GM08714 (cell line): ENCODE data around the gene SYNGR3.

Experiments
- H3K4me3 ChIP-seq: fragments of 200-500 bp; sonication (Bioruptor generic); 2 replicates; pipeline ENCODE4 v1.5.1; 2014; ENCODE audit warnings: mild to moderate bottlenecking, low read length, inconsistent platforms
- ZNF274 ChIP-seq: IDR thresholded peaks from 2 replicates; pipeline ENCODE4 v1.6.1; 2012; ENCODE audit warnings: mild to moderate bottlenecking, low read depth, low read length

SYNGR3 gene

DNA sequence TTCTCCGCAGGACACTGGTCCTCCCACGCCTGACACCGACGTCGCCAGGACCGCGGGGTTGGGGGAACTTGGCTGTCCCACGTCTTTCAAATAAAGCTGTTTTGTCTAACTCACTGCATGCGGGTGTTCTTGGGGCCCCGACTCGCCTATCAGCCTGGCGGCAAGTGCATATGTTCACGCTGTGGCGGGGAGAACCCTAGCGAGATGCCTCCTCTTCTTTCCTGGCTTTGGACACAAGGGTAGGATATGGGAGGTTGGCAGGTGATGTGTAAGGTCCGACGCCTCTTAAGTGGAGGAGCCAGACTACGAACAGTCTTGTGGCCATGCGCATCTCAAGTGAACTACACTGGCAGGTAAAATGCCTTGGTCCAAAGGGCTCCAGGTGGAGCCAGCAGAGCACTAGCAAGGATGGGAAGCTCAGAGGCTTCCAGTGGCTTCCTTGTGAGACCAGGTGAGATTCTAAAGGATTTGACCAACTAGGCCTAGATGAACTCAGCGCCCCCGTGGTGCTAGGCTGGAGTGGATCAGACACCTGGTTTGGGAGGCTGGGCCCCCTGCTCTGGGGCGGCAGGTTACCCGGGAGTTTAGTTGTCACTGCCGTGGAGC is 24.3 kb upstream of the SYNGR3 start:
- no peak for TF ChIP-seq ZNF274
- peak overlapping the region; percentile 95 for H3K4me3 ChIP-seq

DNA sequence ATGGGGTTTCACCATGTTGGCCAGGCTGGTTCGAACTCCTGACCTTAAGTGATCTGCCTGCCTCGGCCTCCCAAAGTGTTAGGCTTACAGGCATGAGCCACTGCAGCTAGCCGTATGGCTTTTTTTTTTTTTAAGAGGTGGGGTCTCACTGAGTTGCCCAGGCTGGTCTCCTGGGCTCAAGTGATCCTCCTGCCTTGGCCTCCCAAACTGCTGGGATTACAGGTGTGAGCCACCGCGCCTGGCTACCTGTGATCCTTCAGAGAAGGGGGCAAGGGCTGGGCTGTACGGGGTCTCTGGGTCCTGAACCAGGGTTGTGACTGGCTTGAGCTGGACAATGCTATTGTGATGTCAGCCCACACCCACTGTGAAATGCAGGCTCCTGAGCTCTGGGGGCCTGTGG is 23.3 kb upstream of the SYNGR3 start, which contains the start of gene RNF151:
TSS of gene RNF151 (plus strand) at position 397 of the 400 bp plus-strand sequence. CDS start 26 bp downstream, outside the sequence.
- TF ChIP-seq ZNF274, result no peak

DNA sequence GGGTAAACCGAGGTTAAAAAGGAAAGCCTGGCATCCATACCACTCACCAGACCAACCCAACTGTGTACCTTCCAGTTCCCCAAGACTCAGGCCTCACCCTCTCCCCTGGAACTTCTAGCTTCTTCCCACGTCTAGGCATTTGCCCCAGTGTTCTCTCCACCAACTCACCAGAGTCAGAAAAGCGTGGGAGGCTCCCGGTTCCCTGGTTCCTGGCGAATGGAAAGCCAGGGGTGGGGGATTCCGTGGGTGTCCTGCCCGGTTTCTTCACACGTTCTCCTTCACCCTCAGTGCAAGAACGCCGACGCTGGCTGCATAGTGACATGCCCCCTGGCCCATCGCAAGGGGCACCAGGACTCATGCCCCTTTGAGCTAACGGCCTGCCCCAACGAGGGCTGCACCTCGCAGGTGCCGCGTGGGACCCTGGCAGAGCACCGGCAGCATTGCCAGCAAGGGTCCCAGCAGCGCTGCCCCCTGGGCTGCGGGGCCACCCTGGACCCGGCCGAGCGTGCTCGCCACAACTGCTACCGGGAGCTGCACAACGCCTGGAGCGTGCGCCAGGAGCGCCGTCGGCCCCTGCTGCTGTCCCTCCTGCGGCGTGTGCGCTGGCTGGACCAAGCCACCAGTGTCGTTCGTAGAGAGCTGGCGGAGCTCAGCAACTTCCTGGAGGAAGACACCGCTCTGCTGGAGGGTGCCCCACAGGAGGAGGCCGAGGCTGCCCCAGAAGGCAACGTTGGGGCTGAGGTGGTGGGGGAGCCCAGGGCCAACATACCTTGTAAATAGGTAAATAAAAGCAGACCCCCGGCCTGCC is 21.4 kb upstream of the SYNGR3 start:
- TF ChIP-seq ZNF274, result no peak
- H3K4me3 ChIP-seq, result no peak overlapping the region

More for the DNA sequence above, 23.3 kb upstream of the SYNGR3 start, which contains the start of gene RNF151:
- H3K4me3 ChIP-seq, result peak within 1 kb of the TSS; percentile 95

DNA sequence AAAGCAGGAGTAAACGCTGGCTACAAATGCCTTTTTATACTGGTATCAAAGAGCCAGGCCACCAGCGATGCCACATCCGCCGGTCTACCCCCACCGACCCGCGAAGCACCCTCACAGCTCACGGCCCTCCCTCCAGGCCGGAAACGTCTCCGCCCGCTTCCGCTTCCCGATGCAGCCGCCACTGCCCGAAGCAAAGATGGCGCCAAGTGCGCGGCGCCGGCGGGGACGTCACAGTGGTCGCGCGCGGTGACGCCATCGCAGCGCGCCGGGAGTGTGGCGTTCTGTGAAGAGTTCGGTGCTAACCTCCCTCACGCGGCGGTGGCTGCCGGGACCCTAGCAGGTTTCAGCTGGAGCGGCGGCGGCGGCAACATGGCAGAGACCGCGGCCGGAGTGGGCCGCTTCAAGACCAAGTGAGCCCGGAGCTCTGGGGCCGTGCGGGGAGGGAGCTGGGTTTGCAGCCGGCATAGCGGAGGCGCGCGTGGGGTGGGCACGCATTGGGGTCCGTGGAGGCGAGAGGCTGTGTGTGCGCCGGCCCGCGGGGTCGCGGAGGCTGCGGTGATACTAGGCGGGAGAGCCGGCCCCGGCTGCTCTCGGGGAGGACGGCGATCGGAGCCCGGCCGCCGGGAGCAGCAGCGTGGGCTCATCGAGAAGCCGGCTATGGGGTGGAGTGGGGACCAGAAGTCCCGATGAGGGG is 17.8 kb upstream of the SYNGR3 start, which contains the start of gene TBL3:
TSS of gene TBL3 (plus strand) at position 258 of the 694 bp plus-strand sequence. CDS start at position 370, 112 bp downstream.
- no peak for TF ChIP-seq ZNF274
- peak within 1 kb of the TSS; percentile 85 for H3K4me3 ChIP-seq

DNA sequence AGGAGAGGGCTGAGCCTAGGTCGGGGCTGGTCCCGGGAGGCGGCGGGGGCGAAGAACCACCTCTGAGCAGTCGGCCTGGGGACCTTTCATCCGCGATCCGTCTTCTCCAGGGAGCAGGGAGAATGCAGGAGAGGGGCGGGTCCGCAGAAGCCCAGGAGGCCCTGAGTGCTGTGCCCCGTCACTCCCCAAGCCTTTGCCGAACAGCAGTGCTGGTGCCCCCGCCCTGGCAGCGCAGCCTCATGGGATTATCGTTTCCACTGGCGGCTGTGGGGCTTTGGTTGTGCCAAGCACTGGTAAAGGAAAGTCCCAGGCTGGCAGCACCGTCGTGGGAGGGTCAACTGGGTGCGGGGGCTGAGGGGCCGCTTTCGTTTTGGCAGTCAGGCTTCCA is 17.3 kb upstream of the SYNGR3 start:
- TF ChIP-seq ZNF274, result no peak
- peak overlapping the region; percentile 85 for H3K4me3 ChIP-seq

DNA sequence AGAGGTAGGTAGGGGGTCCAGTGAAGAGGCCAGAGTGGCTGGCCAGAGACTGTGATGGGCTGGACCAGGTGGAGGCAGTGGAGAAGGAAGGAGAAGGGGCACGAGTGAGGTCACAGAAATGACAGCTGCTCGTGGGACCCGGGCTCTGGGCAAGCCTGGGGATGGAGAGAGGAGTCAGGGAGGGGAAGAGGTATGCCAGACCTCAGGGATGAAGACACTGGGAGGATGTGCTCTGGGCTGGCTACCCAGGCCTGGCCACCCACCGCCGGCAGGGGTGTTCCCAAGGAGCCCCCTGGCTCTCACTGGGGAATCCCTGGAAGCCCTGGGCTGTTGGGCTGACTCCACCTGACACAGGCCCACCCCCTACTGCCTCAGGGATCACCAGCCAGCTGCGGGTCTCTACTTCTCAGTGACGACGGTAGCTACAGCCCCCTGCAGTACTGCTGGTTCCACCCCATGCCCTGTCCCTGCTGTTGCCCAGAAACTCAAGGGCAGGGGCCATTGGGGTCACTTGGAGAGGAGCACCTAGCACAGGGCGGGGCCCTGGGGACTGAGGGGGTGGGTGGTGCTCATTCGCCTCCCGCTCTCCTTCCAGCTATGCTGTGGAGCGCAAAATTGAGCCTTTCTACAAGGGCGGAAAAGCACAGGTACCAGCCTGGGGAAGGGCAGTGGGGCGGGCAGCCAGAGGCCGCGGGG is 16.2 kb upstream of the SYNGR3 start:
- no peak overlapping the region for H3K4me3 ChIP-seq
- no peak for TF ChIP-seq ZNF274

DNA sequence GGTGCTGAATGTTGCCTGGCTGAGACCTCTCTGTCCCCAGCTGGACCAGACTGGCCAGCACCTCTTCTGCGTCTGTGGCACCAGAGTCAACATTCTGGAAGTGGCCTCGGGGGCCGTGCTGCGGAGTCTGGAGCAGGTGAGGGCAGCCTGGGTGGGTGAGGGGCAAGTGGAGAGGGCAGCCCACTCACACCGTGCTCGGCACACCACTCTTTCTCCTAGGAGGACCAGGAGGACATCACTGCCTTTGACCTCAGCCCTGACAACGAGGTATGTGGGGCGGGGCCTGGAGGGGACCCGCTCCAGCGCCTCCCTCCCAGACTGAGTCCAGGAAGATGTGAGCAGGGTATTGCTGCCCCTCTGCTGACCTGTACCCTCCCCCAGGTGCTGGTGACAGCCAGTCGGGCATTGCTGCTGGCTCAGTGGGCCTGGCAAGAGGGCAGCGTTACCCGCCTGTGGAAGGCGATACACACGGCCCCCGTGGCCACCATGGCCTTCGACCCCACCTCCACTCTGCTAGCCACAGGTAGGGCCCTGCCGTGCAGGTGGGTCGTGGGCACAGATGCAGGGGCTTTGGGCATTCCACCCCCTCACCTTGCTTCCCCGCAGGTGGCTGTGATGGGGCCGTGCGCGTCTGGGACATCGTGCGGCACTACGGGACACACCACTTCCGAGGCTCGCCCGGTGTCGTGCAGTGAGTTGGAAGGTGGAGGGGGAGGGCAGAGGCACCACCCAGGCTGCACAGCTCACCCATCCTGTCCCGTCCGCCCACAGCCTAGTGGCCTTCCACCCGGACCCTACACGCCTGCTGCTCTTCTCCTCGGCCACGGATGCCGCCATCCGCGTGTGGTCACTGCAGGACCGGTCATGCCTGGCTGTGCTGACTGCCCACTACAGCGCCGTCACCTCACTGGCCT is 15.4 kb upstream of the SYNGR3 start:
- no peak for TF ChIP-seq ZNF274
- H3K4me3 ChIP-seq, result no peak overlapping the region

DNA sequence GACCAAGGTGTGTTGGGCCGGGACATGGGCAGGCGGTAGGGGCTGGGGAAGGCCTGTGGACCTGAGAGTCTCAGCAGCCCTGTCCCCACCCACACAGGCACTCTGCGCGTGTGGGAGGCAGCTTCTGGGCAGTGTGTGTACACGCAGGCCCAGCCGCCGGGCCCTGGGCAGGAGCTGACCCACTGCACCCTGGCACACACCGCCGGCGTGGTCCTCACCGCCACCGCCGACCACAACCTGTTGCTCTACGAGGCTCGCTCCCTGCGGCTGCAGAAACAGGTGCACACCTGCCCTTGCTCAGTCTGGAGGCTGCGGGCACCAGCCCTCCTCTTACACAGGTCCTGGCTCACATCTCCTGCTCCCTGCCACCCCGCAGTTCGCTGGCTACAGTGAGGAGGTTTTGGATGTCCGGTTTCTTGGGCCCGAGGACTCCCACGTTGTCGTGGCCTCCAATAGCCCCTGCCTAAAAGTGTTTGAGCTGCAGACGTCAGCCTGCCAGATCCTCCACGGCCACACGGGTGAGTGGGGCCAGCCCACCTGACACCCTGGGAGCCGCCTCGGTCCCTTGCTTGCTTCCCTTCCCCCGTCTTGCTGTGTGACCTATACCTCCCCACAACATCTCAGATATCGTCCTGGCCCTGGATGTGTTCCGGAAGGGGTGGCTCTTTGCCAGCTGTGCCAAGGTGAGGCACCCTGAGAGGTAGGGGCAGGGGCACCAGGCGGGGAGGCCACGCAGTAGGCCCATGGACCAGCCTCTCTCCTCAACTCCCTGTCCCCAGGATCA is 14.1 kb upstream of the SYNGR3 start:
- TF ChIP-seq ZNF274, result no peak
- H3K4me3 ChIP-seq, result no peak overlapping the region

DNA sequence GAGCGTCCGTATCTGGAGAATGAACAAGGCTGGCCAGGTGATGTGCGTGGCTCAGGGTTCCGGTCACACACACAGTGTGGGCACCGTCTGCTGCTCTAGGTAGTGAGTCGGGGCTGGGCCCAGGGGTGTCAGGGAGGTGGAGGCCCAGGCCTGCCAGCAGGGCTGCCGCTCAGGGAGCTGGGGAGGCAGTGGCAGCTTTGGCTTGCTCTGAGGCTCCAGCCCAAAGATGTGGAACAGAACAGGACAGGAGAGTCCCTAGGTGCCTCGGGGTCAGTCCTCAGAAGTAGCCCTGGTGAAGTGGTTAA is 13.6 kb upstream of the SYNGR3 start:
- no peak for TF ChIP-seq ZNF274
- H3K4me3 ChIP-seq, result no peak overlapping the region

DNA sequence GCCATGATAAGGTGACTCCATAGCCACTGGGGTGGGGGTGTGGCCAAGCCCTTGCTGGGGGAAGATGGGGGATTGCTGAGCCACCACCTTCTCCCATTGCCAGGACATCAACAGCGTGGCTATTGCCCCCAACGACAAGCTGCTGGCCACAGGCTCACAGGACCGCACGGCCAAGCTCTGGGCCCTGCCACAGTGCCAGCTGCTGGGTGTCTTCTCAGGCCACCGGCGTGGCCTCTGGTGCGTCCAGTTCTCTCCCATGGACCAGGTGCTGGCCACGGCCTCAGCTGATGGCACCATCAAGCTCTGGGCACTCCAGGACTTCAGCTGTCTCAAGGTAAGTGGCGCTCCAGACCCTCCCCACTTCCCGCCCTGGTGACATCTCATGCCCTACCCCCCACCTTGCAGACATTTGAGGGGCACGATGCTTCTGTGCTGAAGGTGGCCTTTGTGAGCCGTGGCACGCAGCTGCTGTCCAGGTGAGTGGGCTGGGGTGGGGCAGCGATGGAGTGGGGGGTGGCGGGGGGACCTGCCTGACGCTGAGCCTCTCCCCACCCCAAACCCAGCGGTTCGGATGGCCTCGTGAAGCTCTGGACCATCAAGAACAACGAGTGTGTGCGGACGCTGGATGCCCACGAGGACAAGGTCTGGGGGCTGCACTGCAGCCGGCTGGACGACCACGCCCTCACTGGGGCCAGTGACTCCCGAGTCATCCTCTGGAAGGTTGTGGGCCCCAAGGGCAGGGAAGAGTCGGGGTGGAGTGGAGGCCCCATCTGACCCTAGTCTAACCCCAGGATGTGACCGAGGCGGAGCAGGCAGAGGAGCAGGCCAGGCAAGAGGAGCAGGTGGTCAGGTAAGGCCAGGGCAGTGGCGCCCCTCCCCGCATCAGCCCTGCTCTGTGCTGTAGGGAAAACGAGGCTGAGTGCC is 12.6 kb upstream of the SYNGR3 start:
- no peak for TF ChIP-seq ZNF274
- no peak overlapping the region for H3K4me3 ChIP-seq

DNA sequence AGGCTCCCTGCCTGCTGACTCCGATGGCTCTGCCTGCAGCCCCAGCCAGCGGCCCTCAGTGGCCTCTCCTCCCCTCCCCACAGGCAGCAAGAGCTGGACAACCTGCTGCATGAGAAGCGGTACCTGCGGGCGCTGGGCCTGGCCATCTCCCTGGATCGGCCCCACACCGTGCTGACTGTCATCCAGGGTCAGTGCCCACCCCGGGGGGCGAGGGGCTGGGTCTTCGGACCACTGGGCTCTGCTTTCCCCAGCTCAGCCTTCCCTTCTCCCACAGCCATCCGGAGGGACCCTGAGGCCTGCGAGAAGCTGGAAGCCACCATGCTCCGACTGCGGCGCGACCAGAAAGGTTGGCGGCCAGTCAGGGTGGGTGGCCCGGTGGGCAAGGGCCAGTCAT is 11.9 kb upstream of the SYNGR3 start:
- no peak for TF ChIP-seq ZNF274
- no peak overlapping the region for H3K4me3 ChIP-seq
